Stomach (tissue), 9 donors: ENCODE data around the gene GAN. TPM values are rescaled to one million over a fixed set of nuclear protein-coding genes. Genes with fewer than 3 reads are reported as not detected.

Experiments used
- DNase-seq, 2 donors: peaks; one replicate each; pipeline versions ENCODE4 v3.0.0 to v3.0.0-alpha.2; 2013 to 2019
- H3K27ac ChIP-seq, 5 donors: fragments of 200-600 bp in 4 of 5; sonication (generic) in 4 of 5; one replicate each; pipeline ENCODE4 v1.5.1; 2013 to 2019; ENCODE audit warnings: mild to moderate bottlenecking in 1 of 5, moderate library complexity in 1 of 5
- H3K27me3 ChIP-seq, 3 donors: fragments of 200-600 bp; sonication (generic); one replicate each; pipeline ENCODE4 v1.5.1; 2017 to 2019; ENCODE audit warnings: mixed run types in 1 of 3
- H3K36me3 ChIP-seq, 4 donors: fragments of 200-600 bp; sonication (generic); 1 replicate in 3 of 4; 2 replicates in 1 of 4; pipeline ENCODE4 v1.5.1; 2016 to 2019
- H3K4me1 ChIP-seq, 4 donors: fragments of 200-600 bp; sonication (generic); one replicate each; pipeline ENCODE4 v1.5.1; 2016 to 2019
- H3K4me3 ChIP-seq, 4 donors: fragments of 200-600 bp; sonication (generic) in 3 of 4; one replicate each; pipeline ENCODE4 v1.5.1; 2016 to 2019; ENCODE audit warnings: mild to moderate bottlenecking in 1 of 4
- H3K9me3 ChIP-seq, 4 donors: fragments of 200-600 bp; sonication (generic); one replicate each; pipeline ENCODE4 v1.5.1; 2016 to 2019
- CTCF ChIP-seq, 7 experiments: fragments of 450-650 bp in 4 of 7; fragments of 200-600 bp in 3 of 7; sonication (generic) in 3 of 7; IDR thresholded peaks; one replicate each; pipeline ENCODE4 v1.5.1; 2016 to 2019; ENCODE audit warnings: antibody characterized with exemption in 7 of 7, control low read depth in 2 of 7, mild to moderate bottlenecking in 1 of 7
- EP300 ChIP-seq: sonication (generic); formaldehyde crosslinking; IDR thresholded peaks from one replicate; pipeline ENCODE4 v1.6.1; 2017; ENCODE audit warnings: antibody characterized with exemption
- POLR2A ChIP-seq, 4 donors: fragments of 450-650 bp; IDR thresholded peaks; one replicate each; pipeline ENCODE4 v1.6.1; 2016; ENCODE audit warnings: antibody characterized with exemption in 4 of 4, control low read depth in 2 of 4, mild to moderate bottlenecking in 1 of 4, moderate library complexity in 1 of 4
- POLR2AphosphoS5 ChIP-seq, 3 donors: sonication (generic); formaldehyde crosslinking; IDR thresholded peaks; one replicate each; pipeline ENCODE4 v1.6.1; 2016; ENCODE audit warnings: antibody characterized with exemption in 3 of 3
- WGBS, 5 donors: extraction: QIAGEN DNeasy Blood & Tissue Kit in 3 of 5; methylation state at CpG; one replicate each; pipeline versions ENCODE4 v1.1.5 to v1.1.7; 2013 to 2018; 5-methylcytosine and 5-hydroxymethylcytosine counted together
- intact Hi-C: fragments of 100-400 bp; cut with DNase I; formaldehyde crosslinking; loops from one replicate; pipeline ENCODE4 v1.15.1; 2023; ENCODE audit warnings: low total_unique reads
- polyA plus RNA-seq, 3 donors: library from polyadenylated mRNA; stranded (reverse); fragments of 200-250 nt; gene quantifications; one replicate each; pipeline ENCODE4 v1.2.3, GENCODE V29; 2013
- total RNA-seq, 5 donors: library from RNA; depleted of rRNA; stranded (reverse); fragments of >200 nt; gene quantifications; one replicate each; pipeline versions ENCODE4 v1.1.0 to v1.2.3, GENCODE V29; 2014 to 2016
- donor health status: healthy with polysubstance abuse.
- donor health status: Bipolar disorder and iron deficiency.
- donor health status: healthy.

GAN gene
- total and polyA plus RNA-seq, 8 donors, result 0.56 to 38.5 (median 7.6) TPM

GRCh38 chr16:81360135-81360534 is 45.4 kb downstream of the GAN start:
- no peaks in the 10 kb centered on the region for H3K27me3 ChIP-seq
- no peak overlapping the region for H3K4me3 ChIP-seq
- no peak for DNase-seq
- H3K9me3 ChIP-seq, result no peaks in the 10 kb centered on the region
- 92 to 99% (median 97%) methylated on average over 2 of the region's 2 CpGs for WGBS, 5 donors
- H3K27ac ChIP-seq, result no peak overlapping the region
- TF ChIP-seq POLR2A (IDR thresholded peaks at IDR 0.05) (no peak), EP300 (no peak), CTCF (IDR thresholded peaks at IDR 0.05) (no peak)
- peaks cover 13 to 83% (median 73%) of the 10 kb centered on the region in 4 donors for H3K36me3 ChIP-seq
- peaks cover 0 to 6% (median 0%) of the 10 kb centered on the region in 4 donors for H3K4me1 ChIP-seq
- intact Hi-C loops, result loop anchor here (5.0 kb wide), 1 partner anchor 372 kb away; no protein-coding TSS in a partner anchor

- Histone ChIP-seq H3K9me3 (no peaks in the 10 kb centered on the region), H3K36me3 (peaks cover 19 to 99% (median 89%) of the 10 kb centered on the region in 4 donors), H3K4me3 (no peak overlapping the region), H3K4me1 (peaks cover 0 to 6% (median 0%) of the 10 kb centered on the region in 4 donors), H3K27ac (no peak overlapping the region), H3K27me3 (no peaks in the 10 kb centered on the region)
- no peak for DNase-seq
- WGBS, 5 donors, result 81 to 94% (median 88%) methylated on average over 3 of the region's 3 CpGs
- TF ChIP-seq POLR2A (IDR thresholded peaks at IDR 0.05) (no peak), POLR2AphosphoS5 (IDR thresholded peaks at IDR 0.05) (no peak), EP300 (no peak), CTCF (IDR thresholded peaks at IDR 0.05) (no peak)
- intact Hi-C loops, result no loop called here
Measured at GRCh38 chr16:81365731-81366130, 51.0 kb downstream of the GAN start.

- H3K4me3 ChIP-seq, result no peak overlapping the region
- H3K36me3 ChIP-seq, result peaks cover 19 to 100% (median 93%) of the 10 kb centered on the region in 4 donors
- no peak overlapping the region for H3K27ac ChIP-seq
- H3K27me3 ChIP-seq, result no peaks in the 10 kb centered on the region
- no peaks in the 10 kb centered on the region for H3K9me3 ChIP-seq
- WGBS, 5 donors, result 58 to 60% (median 59%) methylated on average over 12 of the region's 12 CpGs
- peaks cover 0 to 6% (median 0%) of the 10 kb centered on the region in 4 donors for H3K4me1 ChIP-seq
- TF ChIP-seq CTCF (IDR thresholded peaks at IDR 0.05) (peak in 5 of 7 experiments; percentile 45 to 74 (median 61)), POLR2AphosphoS5 (IDR thresholded peaks at IDR 0.05) (no peak), EP300 (no peak), POLR2A (IDR thresholded peaks at IDR 0.05) (no peak)
- intact Hi-C loops, result no loop called here
- DNase-seq, result peak in 1 of 2 donors; percentile 79
Measured at GRCh38 chr16:81366316-81366932, 51.7 kb downstream of the GAN start.

- H3K27ac ChIP-seq, result no peak overlapping the region
- no peaks in the 10 kb centered on the region for H3K27me3 ChIP-seq
- peaks cover 26 to 100% (median 93%) of the 10 kb centered on the region in 4 donors for H3K36me3 ChIP-seq
- peaks cover 0 to 1% (median 0%) of the 10 kb centered on the region in 4 donors for H3K4me1 ChIP-seq
- no peak for DNase-seq
- intact Hi-C loops, result no loop called here
- H3K9me3 ChIP-seq, result no peaks in the 10 kb centered on the region
- WGBS, 5 donors, result 88 to 94% (median 90%) methylated on average over 6 of the region's 6 CpGs
- H3K4me3 ChIP-seq, result no peak overlapping the region
- TF ChIP-seq CTCF (IDR thresholded peaks at IDR 0.05), result no peak
- TF ChIP-seq POLR2A (IDR thresholded peaks at IDR 0.05), result no peak
- no peak for TF ChIP-seq POLR2AphosphoS5 (IDR thresholded peaks at IDR 0.05)
- no peak for TF ChIP-seq EP300
Measured at GRCh38 chr16:81367821-81368220, 53.1 kb downstream of the GAN start.
